ENCODE measurements around the gene WNT9A. TPM values are rescaled to one million over a fixed set of nuclear protein-coding genes. Genes with fewer than 3 reads are reported as not detected.

Gene WNT9A
- total RNA-seq, 1 experiment from 2014 or later: not detected

DNA sequence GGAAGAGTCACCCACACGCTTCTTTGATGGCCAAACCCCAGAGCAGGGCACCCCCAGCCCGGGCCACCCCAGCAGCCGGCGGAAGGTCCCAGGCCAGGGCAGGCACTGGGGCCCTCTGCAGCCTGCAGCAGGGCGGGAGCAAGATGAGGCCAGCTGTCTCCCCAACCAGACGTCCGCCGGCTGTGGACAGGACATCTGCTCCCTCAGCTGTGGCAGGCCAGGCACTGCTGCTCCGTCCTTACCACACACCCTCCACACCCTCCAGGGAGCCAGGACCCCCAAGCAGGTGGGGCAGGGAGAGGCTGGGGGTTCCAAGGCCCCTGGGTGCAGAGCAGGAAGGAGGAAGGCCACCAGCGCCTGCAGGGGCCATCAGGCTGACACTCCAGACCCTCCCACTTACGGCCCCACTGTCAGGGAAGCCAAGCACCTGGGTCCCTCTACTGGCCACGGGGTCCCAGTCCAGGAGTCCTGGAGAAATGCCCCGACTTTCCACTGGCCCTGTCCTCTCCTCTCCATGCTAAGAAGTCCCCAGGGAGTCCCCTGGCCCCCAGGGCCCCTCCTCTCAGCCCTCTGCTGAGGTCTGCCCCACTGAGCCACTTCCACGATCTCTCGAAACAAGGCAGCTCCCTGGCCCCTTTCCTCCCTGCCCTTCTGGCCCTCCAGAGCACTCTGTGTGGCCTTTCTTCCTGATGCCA lies 5.6 kb downstream of the WNT9A start:
- DNase-seq (ENCODE audit: low spot score): peak; percentile 10

DNA sequence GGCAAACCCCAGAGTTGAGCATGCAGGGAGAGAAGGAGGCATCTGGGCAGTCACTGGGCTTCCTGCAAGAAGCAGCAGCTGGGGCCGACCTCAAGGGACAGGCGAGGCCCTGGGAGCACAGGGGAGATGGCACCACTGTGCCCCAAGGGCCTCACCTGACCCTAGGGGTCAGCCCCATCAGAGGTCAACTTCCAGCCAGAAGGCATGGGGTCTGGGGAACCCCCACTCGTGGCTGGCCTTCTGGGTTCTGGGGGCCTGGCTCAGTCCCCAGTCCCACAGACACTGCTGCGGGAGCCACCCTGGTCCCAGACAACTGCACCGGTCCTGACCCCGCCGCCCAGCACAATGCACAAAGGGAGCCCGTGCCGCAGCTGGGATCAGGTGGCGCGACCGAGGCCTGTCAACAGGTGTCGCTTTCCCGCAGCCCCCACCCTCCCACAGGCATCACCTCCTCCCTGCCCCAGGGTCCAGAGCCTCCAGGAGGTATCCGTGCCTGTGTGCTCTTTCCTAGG lies 6.2 kb downstream of the WNT9A start:
- DNase-seq (ENCODE audit: low spot score): no peak

DNA sequence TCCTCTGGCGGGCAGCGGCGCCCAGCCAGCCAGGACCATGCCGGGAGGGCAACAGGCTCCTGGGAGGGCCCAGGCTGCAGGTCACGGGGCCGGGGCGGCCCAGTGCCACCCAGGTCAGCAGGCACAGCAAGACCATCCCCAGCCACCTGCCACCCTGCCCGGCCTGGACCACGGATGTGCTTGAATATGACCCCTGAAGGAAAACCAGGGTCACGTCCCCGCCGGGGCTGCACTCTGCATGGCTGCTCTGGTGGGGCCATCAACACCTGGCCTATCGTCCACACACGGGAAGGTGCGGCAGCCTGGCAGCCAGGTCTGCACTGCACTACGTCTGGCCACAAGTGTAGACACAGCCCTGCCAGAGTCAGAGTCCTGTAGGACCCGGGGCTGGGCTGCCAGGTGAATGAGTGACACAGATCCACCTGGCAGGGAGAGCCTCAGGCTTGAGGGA lies 6.9 kb downstream of the WNT9A start:
- DNase-seq (ENCODE audit: low spot score): no peak

DNA sequence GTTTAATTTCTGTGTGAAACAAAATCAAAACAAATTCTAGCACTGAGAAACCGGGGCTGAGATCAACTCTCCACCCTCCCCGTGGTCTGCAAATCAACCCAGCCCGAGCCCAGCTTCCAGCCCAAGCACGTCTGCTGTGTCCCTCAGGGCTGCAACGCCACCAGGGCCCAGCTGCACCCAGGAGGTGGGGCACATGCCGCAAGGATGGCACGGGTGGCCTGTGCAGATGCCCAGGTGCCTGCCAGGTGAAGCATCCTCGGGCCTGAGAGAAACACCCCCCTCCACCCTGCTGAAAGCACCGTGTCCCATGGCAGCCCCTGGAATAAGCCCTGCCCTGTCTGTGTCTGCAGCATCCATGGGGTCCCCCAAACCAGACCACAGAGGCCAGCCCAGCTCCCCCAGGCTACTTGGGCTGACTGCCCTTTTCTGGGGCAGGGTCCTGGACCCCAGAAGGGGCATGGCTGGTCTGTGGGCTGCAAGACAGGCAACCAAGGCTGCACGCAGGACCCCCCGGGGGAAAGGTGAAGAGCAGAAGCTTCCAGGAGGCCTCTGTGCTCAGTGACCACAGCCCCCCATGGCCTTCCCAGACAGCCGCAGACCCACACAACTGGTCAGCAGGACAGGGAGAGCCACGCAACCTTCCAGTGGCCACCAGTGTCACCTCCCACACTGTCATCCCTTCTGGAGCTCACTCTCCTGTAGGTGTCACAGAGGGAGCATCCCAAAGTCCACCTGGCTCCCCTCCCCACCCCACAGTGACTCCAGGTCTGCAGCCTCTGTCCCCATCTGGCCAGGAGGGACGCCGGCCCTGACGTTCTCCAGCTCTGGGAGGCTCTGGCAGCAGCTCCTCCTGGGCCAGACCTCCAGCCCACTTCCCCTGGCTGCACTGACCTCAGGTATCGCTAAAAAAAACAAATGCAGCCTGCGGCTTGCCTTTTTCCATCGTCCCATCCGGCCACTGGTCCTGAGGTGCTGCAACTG lies 7.7 kb downstream of the WNT9A start:
- no peak for DNase-seq (ENCODE audit: low spot score)

DNA sequence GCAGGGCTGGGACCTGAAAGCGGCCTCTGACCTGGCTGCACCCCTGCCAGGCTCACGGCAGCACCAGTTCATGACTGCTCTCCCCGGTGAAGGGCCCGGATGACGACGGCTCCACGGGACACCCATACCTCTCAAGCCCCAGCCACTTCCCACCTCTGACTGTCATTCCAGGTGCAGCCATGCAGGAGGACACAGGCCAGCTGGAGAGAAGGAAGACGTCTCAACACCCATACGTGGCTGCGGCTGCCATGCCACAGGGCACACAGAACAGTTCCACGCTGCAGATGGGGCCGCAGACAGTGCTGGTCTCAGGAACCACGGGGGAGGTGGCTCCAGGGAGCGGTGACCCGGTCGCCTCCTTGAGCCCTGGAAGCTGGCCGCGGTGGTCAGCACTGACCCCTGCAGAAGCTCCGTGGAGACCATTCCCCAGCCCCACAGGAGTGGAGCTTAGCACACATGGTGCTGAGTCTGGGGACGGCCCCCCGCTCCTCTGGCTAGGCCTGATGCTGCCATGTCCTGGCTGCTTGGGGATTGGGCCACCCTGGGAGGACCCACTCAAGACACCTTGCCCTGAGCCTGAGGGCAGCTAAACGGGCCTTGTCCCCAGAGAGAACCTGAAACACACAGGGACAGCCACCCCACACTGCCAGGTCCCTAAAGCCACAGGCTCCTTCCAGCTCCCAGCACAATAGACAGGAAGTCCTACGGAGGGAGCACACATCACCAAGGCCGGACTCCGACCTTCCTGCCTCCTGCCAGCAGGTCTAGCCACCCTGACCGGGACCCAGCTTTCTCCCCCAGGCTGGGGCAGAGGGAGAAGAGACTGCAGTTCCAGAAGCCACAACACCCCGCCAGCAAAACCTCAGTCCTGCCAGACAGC lies 8.6 kb downstream of the WNT9A start:
- no peak for DNase-seq (ENCODE audit: low spot score)

DNA sequence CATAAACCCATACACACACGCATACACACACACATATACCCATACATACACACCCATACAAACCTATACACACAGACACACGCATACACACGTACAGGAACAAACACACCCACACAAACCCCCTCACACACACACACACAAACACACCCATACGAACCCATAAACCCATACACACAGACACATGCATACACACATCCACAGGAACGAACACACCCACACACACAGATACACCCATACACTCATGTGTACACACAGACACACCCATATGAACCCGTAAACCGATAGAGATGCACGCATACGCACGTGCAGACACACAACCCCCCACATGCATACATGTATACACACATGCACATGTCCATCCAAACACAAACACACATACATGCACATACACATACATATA lies 9.5 kb downstream of the WNT9A start:
- no peak for DNase-seq (ENCODE audit: low spot score)

DNA sequence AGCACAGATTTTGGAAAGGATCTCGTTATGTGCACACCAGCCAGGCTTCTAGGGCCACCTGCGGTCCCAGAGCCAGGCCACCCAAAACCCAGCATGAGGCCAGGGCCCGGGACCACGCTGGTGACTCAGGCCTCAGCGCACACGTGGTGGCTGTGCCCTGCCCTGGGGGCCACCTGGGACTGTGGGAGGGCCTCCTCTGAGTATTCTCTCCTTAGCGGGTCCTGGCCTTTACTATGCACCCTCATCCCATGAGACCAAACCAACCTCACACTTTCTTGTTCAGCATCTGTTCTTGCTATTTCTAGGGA lies 9.9 kb downstream of the WNT9A start:
- DNase-seq (ENCODE audit: low spot score): no peak

DNA sequence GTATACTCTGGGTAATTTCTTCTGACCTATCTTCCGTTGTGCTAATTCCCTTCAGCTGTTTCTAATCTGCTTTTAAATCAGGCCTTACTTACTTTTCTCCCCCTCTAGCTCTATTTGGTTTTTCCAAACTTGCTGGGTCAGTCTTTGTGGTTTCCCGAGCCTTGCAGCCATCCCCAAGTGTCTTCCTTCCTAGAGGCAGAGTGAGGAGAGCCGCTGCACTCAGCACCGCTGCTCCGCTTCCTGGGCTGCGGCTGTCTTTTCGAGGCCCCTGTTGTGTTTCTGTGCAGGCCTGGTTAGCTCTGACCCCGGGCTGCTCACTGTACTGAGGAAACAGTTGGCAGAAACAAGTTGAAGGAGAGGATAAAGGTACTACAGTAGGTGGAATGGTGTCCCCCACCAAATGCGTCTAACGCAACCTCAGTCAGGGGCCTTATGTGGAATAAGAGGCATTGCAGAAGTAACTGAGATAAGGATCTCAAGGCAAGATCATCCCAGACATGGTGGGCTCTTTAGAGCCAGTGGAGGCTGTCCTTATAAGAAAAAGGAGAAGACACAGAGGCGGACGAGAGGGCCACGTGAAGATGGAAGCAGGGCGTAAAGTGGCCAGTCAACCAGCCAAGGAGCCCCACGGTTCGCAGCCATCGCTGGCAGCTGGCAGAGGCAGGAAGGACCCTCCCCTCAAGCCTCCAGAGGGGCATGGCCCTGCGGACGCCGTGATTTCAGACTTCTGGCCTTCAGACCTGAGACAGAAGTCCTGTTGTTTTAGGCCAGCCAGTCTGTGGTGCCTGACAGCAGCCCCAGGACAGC lies 10.5 kb downstream of the WNT9A start:
- DNase-seq (ENCODE audit: low spot score): no peak

DNA sequence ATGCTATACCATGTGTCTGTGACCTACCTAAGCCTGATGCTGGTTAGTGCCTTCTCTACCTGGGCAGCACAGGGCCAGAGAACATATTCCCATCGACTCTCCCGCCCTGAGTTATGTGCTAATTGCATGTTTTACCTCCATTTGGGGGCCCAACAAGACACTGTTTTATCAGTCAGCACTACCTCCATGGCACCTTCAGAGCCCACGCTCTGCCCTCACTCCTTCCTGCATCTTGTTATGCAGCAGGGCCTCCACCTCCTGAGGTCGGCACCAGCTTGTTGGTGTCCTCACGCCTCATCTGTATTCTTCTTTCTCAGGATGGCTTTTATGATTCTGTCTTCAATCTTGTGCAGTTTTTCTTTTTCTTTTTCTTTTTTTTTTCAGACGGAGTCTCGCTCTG lies 11.9 kb downstream of the WNT9A start:
- DNase-seq (ENCODE audit: low spot score): no peak

DNA sequence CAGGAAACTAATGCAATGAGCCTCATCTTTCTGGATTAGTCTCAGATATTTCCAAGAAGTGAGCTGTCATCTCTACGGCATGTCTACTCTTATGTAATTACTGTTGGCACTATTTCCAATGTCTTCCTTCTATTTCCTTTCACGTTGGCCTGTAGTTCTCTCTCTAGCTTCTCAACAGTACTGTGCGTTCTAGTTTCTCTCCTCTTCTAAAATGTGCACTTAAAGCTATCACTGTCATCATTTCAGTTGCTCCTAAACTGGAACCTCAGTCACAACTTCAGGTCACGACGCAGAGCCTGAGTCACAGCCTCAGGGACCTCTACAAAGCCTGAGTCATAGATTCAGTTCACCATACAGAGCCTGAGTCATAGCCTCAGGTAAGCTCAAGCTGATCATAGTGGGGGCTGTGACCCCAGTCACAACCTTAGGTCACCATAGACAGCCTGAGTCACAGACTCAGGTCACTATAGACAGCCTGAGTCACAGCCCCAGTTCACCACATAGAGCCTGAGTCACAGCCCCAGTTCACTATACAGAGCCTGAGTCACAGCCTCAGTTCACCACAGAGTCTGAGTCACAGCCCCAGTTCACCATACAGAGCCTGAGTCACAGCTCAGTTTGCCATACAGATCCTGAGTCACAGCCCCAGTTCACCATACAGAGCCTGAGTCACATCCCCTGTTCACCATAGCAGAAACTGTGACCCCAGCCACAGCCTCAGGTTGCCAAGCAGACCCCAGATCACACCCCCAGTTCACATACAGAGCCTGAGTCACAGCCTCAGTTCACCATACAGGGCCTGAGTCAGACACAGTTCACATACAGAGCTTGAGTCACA lies 13.0 kb downstream of the WNT9A start:
- DNase-seq (ENCODE audit: low spot score): peak; percentile 20

DNA sequence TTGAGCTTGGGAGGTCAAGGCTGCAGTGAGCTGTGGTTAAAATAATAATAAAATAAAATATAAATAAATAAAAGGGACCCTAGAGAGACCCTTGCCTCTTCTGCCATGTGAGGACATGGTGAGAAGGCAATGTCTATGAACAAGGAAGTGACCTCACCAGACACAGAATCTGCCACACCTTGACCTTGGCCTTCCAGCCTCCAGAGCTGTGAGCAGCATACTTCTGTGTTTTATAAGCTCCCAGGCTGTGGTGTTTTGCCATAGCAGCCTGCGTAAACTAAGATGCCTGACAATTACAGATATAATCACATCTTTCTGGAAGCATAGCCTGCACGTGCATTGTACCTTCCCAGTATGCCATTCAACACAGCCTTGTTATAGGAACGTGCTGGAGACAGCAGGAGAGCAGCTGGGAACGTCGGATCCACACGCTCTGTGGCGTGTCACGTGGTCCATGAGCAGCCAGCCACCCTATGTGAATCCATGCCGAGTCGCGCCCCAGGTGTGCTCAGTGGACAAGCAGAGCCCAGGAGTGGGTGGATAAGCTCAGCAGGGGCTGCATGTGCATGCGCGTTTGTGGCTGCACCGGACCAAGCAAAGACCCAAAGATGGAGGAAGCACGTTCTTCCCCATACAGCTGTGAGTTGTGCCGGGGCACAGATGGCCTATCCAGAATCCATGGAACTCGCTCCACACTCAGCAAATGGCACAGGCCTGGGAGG lies 17.8 kb downstream of the WNT9A start:
- DNase-seq (ENCODE audit: low spot score): no peak

DNA sequence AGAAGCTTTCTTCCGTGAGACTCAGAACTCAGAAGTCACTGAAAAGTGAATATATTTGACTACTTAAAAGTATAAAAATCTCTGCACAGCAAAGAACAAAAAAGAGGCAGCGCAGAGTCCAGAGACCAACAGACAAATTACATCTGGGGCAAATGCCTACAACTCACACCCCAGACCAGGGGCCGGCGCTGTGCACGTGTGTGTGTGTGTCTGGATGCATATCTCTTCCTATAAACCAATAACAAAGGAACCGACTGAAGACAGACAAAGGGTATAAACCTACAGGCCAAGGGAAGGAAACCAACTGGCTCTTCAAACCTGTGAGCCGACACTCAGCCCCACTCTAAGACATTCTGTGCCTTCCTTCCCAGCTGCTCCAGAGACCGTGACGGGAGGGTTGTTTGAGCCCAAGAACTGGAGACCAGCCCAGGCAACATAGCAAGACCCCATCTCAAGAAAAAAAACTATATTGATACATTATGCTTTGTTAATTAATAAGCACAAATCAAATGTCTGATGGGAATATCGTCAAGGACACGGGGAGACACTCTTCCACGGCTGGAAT lies 18.8 kb downstream of the WNT9A start:
- no peak for DNase-seq (ENCODE audit: low spot score)

DNA sequence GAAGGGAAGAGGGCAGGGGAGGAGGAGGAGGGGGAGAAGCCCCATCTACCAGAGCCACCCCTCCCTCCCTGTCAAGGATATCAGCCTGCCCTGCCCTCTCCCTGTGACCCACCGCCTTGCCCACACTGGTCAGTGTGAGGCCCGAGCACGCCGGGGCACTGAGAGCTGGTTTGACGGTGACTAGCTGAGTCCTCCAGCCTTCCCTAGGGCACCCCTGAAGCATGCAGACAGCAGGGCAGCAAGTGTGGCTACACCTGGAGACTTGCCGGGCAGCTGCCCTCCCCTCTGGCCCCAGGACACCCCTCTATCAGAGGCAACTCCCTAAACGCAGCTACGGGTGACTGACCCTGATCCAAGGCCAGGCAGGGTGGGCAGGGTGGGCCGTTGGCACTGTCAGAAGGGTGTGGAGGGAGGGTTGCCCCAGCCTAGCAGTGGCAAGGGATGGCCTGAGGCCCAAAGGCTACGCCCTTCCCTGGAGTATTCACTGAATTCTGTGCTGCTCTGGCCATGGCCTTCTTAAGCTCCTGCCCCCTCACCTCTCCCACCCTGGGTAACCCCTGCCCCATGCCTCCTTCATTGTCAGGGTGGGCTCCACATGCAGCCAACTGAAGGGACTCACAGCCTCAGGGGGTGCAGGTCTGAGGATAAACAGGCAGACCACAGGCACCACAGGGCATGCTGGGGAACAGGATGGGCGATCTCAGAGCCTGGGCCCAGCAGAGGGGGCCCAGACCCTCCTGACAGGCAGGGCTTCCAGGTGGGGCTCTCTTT lies 19.6 kb downstream of the WNT9A start:
- no peak for DNase-seq (ENCODE audit: low spot score)

DNA sequence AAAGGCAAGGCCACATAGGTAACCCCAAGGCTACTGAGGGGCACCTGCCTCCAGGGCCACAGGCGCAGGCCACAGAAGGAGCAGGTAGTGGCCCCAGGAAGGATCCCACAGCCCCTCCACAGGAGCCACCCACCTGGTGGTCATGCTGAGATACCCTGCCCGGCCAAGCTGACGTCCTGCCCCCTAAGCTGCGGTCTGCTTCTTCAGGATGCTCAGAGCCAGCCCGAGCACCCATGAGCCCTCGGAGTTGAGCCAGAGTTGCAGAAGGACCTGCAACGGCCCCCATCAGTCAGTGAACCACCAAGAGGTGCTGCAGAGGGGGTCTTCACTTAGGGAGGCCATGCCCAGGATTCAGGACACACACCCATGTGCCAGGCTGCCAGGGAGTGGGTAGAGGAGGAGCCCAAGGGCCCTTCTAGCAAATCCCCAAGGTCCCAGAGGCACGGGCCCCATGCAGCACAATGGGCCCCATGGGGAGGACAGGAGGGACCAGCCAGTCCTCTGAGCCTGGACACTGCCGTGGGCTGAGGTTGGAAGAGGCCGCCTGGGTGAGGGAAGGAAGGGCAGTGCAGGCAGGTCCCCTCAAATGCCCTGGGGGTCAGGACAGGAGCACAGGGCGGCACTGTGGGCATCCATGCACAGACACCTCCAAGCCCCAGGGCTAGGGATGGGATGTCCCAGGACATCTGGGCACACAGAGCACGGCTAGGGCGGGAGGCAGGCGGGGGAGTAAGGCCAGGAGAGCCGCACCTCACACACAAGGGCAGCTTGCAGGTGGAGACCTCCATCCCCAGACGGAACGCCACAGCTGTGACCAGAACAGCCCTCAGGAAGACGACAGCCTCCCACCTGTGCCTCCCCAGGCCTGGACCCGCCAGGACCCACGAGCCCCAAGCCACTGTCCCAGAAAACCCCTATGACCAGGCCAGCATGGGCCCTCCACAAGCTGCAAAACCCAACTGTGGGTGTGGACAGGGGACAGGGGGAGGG lies 20.5 kb downstream of the WNT9A start:
- no peak for DNase-seq (ENCODE audit: low spot score)

DNA sequence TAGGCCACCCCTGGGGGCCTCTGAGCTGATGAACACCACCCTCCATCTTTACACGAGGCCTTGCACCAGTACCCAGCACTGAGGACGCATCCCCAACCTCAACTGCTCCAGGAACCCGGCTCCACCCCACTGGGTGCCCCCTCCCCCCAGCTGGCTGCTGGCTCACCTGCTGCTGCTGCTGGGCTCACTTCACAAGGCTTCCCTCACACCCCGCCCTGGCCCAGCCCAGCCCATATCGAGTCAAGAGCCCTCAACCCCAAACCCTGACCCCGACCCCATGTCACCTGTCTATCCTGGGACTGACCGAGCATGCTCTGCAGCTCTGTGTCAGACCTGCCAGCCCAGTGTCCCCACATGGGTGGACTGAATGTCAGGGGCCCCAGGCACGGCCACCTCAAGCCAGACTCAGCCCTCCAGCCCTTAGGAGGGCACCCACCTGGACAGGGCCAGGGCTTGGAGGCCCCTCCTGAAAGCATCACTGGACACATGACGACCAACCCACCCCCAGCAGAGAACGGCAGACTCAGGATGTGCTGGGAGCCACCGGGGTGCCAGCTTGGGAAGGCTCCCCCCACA lies 21.4 kb downstream of the WNT9A start:
- DNase-seq (ENCODE audit: low spot score): no peak

DNA sequence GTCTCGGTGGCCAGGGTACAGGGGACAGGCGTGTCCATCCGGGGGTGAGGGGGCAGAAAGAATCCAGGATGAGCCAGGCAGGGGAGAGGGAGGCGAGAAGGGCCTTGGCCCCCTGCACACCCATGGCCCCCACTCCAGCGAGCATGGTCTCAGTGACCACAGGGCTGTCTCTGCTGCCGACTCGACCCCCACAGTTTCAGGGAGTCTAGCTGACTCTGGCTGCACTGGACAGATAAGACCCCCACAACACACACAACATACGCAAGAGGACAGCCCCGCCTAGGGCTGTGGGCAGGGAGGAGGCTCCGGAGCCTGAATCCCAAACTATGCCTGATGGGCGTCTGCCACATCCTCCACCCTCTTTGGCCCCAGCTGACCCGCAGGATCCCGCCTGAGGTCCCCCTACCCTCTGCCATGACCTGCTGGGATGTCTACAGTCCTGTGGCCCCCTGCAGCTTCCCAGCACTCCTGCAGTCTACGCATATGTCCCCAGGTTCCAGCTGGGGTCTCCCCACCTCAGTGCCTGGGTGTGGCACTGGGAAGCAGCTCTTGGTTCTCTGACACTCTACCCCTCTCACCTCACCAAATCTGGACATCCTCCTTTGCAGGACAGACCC lies 22.0 kb downstream of the WNT9A start:
- DNase-seq (ENCODE audit: low spot score): no peak
